ENCODE measurements around the gene SBNO1.

Gene SBNO1

DNA sequence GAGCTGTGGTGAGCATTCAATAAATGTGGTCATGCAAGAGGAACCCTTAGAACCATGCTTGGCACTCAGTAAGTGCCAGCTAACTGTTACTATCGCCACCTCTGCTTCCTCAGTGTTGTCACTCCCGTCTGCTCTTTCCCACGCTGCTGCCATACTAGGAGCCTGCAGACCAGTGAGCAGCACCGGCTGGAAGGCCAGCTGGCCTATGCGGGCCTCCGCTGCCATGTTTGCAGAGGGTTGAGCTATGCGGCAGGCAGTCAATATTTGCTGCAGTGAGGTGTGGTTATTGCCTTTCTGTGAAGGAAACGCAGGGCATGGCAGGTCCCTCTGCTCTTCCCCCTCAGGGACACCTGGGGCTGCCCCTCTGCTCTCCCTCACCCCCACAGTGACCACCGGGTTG is 32.3 kb upstream of the SBNO1 start:
- no peaks in the 10 kb centered on the region for H3K27me3 ChIP-seq (replicated peaks; ENCODE audit: control insufficient read depth, insufficient read depth, low read length)
- H3K4me3 ChIP-seq (replicated peaks; ENCODE audit: low read depth, low read length) = no peak overlapping the region
- H3K36me3 ChIP-seq (ENCODE audit: control insufficient read depth, insufficient read depth, low read length) = peaks cover 37% of the 10 kb centered on the region
- DNase-seq (ENCODE audit: extremely low read depth, insufficient read length) = no peak
- TF ChIP-seq, protein P1, sequence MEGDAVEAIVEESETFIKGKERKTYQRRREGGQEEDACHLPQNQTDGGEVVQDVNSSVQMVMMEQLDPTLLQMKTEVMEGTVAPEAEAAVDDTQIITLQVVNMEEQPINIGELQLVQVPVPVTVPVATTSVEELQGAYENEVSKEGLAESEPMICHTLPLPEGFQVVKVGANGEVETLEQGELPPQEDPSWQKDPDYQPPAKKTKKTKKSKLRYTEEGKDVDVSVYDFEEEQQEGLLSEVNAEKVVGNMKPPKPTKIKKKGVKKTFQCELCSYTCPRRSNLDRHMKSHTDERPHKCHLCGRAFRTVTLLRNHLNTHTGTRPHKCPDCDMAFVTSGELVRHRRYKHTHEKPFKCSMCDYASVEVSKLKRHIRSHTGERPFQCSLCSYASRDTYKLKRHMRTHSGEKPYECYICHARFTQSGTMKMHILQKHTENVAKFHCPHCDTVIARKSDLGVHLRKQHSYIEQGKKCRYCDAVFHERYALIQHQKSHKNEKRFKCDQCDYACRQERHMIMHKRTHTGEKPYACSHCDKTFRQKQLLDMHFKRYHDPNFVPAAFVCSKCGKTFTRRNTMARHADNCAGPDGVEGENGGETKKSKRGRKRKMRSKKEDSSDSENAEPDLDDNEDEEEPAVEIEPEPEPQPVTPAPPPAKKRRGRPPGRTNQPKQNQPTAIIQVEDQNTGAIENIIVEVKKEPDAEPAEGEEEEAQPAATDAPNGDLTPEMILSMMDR (IDR thresholded peaks at IDR 0.05; ENCODE audit: insufficient read depth, low read length, poor library complexity, severe bottlenecking) = no peak

DNA sequence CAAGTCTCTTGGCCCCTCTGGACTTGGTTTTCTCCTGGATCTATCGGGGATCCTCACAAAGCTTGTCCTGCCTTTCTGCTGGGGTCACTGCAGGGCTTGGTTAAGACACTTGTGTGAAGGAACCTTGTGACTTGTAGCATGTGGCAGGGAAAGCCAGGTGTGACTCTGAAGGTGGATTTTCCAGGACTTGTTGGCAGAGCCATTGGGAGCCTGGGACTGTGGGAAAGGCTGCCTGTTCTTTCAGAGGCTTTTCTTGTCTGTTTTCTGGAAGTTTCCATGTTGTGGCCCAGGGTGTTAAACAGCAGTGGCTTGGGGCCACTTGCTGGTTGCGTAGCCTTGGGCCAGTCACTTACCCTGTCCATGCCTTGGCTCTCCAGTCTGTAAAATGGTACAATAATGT is 31.9 kb upstream of the SBNO1 start:
- no peaks in the 10 kb centered on the region for H3K27me3 ChIP-seq (replicated peaks; ENCODE audit: control insufficient read depth, insufficient read depth, low read length)
- H3K4me3 ChIP-seq (replicated peaks; ENCODE audit: low read depth, low read length) = no peak overlapping the region
- DNase-seq (ENCODE audit: extremely low read depth, insufficient read length) = no peak
- TF ChIP-seq, protein P1 (IDR thresholded peaks at IDR 0.05; ENCODE audit: insufficient read depth, low read length, poor library complexity, severe bottlenecking) = no peak
- peaks cover 37% of the 10 kb centered on the region for H3K36me3 ChIP-seq (ENCODE audit: control insufficient read depth, insufficient read depth, low read length)

- DNase-seq (ENCODE audit: extremely low read depth, insufficient read length) = no peak
- peaks cover 39% of the 10 kb centered on the region for H3K36me3 ChIP-seq (ENCODE audit: control insufficient read depth, insufficient read depth, low read length)
- H3K27me3 ChIP-seq (replicated peaks; ENCODE audit: control insufficient read depth, insufficient read depth, low read length) = no peaks in the 10 kb centered on the region
- H3K4me3 ChIP-seq (replicated peaks; ENCODE audit: low read depth, low read length) = no peak overlapping the region
- TF ChIP-seq, protein P1 (IDR thresholded peaks at IDR 0.05; ENCODE audit: insufficient read depth, low read length, poor library complexity, severe bottlenecking) = no peak
These were observed 30.6 kb upstream of the SBNO1 start for GRCh38 chr12:123395236-123395635.

DNA sequence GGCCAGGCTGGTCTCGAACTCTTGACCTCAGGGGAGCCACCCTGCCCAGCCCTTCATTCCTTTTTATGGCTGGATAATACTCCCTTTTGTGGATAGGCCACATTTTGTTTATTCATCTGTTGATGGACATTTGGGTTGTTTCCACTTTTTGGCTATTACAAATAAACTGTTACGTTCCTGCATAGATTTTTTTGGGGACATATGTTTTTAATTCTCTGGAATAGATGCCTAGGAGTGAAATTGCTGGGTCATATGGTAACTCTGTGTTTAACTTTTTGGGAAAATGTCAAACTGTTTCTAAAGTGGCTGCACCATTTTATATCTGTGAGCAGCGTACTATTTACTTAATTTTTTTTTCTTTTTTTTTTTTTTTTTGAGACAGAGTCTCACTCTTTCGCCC is 29.1 kb upstream of the SBNO1 start:
- no peaks in the 10 kb centered on the region for H3K27me3 ChIP-seq (replicated peaks; ENCODE audit: control insufficient read depth, insufficient read depth, low read length)
- TF ChIP-seq, protein P1 (IDR thresholded peaks at IDR 0.05; ENCODE audit: insufficient read depth, low read length, poor library complexity, severe bottlenecking) = no peak
- peaks cover 33% of the 10 kb centered on the region for H3K36me3 ChIP-seq (ENCODE audit: control insufficient read depth, insufficient read depth, low read length)
- DNase-seq (ENCODE audit: extremely low read depth, insufficient read length) = no peak
- no peak overlapping the region for H3K4me3 ChIP-seq (replicated peaks; ENCODE audit: low read depth, low read length)

DNA sequence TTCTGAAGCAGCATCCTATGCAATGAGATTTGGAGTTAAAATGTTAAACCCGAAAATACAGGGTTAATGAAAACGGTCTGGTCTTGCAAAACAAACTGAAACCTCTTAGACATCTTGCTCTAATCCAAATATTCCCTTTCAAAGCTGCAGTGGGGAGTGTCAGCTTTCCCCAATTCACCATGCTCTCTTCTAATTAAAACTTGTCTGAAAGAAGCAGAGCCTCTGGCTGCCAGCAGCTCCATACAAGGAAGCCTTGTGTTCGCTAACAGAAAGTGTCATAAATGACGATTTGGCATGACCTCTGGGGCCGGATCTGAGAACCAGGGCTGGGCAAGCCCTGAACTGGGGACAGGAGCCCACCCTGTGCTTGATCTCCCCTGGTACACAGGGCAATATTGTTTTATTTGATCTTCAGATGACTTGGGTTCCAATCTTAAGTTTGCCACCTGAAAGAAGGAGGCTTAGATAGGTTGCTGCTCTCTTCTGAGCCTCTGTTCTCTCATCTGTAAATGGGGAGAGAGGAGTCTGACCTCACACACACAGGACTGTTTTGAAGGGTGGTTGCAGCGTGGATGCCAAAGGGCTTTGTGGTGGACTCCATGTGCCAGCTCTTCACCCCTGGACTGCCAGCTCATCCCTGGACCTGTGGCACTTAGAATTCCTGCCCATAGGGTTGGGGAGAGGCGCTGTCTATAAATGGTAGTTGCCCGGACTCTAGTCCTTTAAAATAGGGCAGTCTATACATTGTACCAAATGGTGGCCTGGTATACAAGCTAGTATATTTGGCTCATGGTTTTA is 27.1 kb upstream of the SBNO1 start:
- Histone ChIP-seq H3K36me3 (ENCODE audit: control insufficient read depth, insufficient read depth, low read length) (peaks cover 22% of the 10 kb centered on the region), H3K27me3 (replicated peaks; ENCODE audit: control insufficient read depth, insufficient read depth, low read length) (no peaks in the 10 kb centered on the region), H3K4me3 (replicated peaks; ENCODE audit: low read depth, low read length) (no peak overlapping the region)
- TF ChIP-seq, protein P1 (IDR thresholded peaks at IDR 0.05; ENCODE audit: insufficient read depth, low read length, poor library complexity, severe bottlenecking) = no peak
- no peak for DNase-seq (ENCODE audit: extremely low read depth, insufficient read length)
